ENCODE data around the gene PRPF38B.

The PRPF38B gene

GRCh38 chr1:108719656-108720435 lies 27.7 kb downstream of the PRPF38B start:
- H2AK5ac ChIP-seq (ENCODE audit: low read length, severe bottlenecking), result no peak overlapping the region
- peak overlapping the region in 1 of 2 experiments; percentile 42 for H3K4me3 ChIP-seq (ENCODE audit: insufficient read depth in 1 of 2, low read depth in 1 of 2, low read length in 2 of 2)
- H3K23ac ChIP-seq (ENCODE audit: low read length in 2 of 2), result no peak overlapping the region
- H3K27me3 ChIP-seq (ENCODE audit: control insufficient read depth in 1 of 2, insufficient read depth in 1 of 2, low read length in 2 of 2), result no peaks in the 10 kb centered on the region
- no peak overlapping the region for H2AFZ ChIP-seq (ENCODE audit: low read depth, low read length)
- no peak overlapping the region for H3K4me2 ChIP-seq (ENCODE audit: low read length, poor library complexity, severe bottlenecking)
- no peaks in the 10 kb centered on the region for H3K36me3 ChIP-seq (ENCODE audit: control insufficient read depth in 1 of 2, insufficient read depth in 2 of 2, low read depth in 1 of 2, low read length in 2 of 2)
- no peak overlapping the region for H3K14ac ChIP-seq (ENCODE audit: low read length in 2 of 2)
- peak; percentile 92 for DNase-seq
- H2BK5ac ChIP-seq (ENCODE audit: low read depth, low read length, poor library complexity, severe bottlenecking), result no peak overlapping the region
- H2BK120ac ChIP-seq (ENCODE audit: low read depth, low read length), result no peak overlapping the region
- peaks cover 6% of the 10 kb centered on the region for H3K4me1 ChIP-seq (ENCODE audit: control insufficient read depth, insufficient read depth, low read depth, low read length)
- H3K27ac ChIP-seq (ENCODE audit: low read length, poor library complexity, severe bottlenecking), result peak overlapping the region; percentile 10
- H2BK12ac ChIP-seq (ENCODE audit: low read length in 2 of 2), result peak overlapping the region; percentile 7 to 61
- peak overlapping the region; percentile 60 for H3K9ac ChIP-seq (ENCODE audit: low read length)
- H2BK15ac ChIP-seq (ENCODE audit: low read depth, poor library complexity, severe bottlenecking), result peak overlapping the region; percentile 26
- no peak overlapping the region for H4K91ac ChIP-seq (ENCODE audit: low read length)
- no peaks in the 10 kb centered on the region for H3K9me3 ChIP-seq (ENCODE audit: control insufficient read depth, low read length)
- no peaks in the 10 kb centered on the region for H3K79me1 ChIP-seq (replicated peaks; ENCODE audit: low read length, poor library complexity, severe bottlenecking)
- peak overlapping the region in 1 of 2 experiments; percentile 6 for H3K4ac ChIP-seq (ENCODE audit: low read depth in 1 of 2, low read length in 2 of 2)
- 60% methylated on average over 7 of the region's 8 CpGs for WGBS
- H3K18ac ChIP-seq (ENCODE audit: low read depth in 1 of 2, low read length in 2 of 2), result peak overlapping the region; percentile 23 to 52
- H4K8ac ChIP-seq (ENCODE audit: low read length), result no peak overlapping the region

GRCh38 chr1:108722292-108722691 lies 30.2 kb downstream of the PRPF38B start:
- Histone ChIP-seq H3K4me2 (ENCODE audit: low read length, poor library complexity, severe bottlenecking) (no peak overlapping the region), H2AK5ac (ENCODE audit: low read length, severe bottlenecking) (no peak overlapping the region), H2BK15ac (ENCODE audit: low read depth, poor library complexity, severe bottlenecking) (no peak overlapping the region), H3K18ac (ENCODE audit: low read depth in 1 of 2, low read length in 2 of 2) (peak overlapping the region in 1 of 2 experiments; percentile 51), H2BK120ac (ENCODE audit: low read depth, low read length) (no peak overlapping the region), H2AFZ (ENCODE audit: low read depth, low read length) (peak overlapping the region; percentile 61), H2BK5ac (ENCODE audit: low read depth, low read length, poor library complexity, severe bottlenecking) (no peak overlapping the region), H3K36me3 (ENCODE audit: control insufficient read depth in 1 of 2, insufficient read depth in 2 of 2, low read depth in 1 of 2, low read length in 2 of 2) (no peaks in the 10 kb centered on the region), H3K4ac (ENCODE audit: low read depth in 1 of 2, low read length in 2 of 2) (no peak overlapping the region), H3K4me1 (ENCODE audit: control insufficient read depth, insufficient read depth, low read depth, low read length) (peaks cover 5% of the 10 kb centered on the region), H3K4me3 (ENCODE audit: insufficient read depth in 1 of 2, low read depth in 1 of 2, low read length in 2 of 2) (peak overlapping the region in 1 of 2 experiments; percentile 19), H3K23ac (ENCODE audit: low read length in 2 of 2) (no peak overlapping the region), H3K79me1 (replicated peaks; ENCODE audit: low read length, poor library complexity, severe bottlenecking) (no peaks in the 10 kb centered on the region), H3K27ac (ENCODE audit: low read length, poor library complexity, severe bottlenecking) (no peak overlapping the region), H3K27me3 (ENCODE audit: control insufficient read depth in 1 of 2, insufficient read depth in 1 of 2, low read length in 2 of 2) (no peaks in the 10 kb centered on the region), H4K8ac (ENCODE audit: low read length) (no peak overlapping the region), H3K9me3 (ENCODE audit: control insufficient read depth, low read length) (no peaks in the 10 kb centered on the region), H3K14ac (ENCODE audit: low read length in 2 of 2) (no peak overlapping the region), H3K9ac (ENCODE audit: low read length) (no peak overlapping the region), H4K91ac (ENCODE audit: low read length) (no peak overlapping the region), H2BK12ac (ENCODE audit: low read length in 2 of 2) (no peak overlapping the region)
- DNase-seq, result peak; percentile 71
- WGBS, result 54% methylated on average over 6 of the region's 6 CpGs

- no peak overlapping the region for H4K91ac ChIP-seq (ENCODE audit: low read length)
- H3K18ac ChIP-seq (ENCODE audit: low read depth in 1 of 2, low read length in 2 of 2), result no peak overlapping the region
- no peak overlapping the region for H3K9ac ChIP-seq (ENCODE audit: low read length)
- DNase-seq, result no peak
- H2BK15ac ChIP-seq (ENCODE audit: low read depth, poor library complexity, severe bottlenecking), result no peak overlapping the region
- no peak overlapping the region for H4K8ac ChIP-seq (ENCODE audit: low read length)
- H2AK5ac ChIP-seq (ENCODE audit: low read length, severe bottlenecking), result no peak overlapping the region
- WGBS, result 89% methylated on average over 1 of the region's 1 CpG
- no peak overlapping the region for H3K27ac ChIP-seq (ENCODE audit: low read length, poor library complexity, severe bottlenecking)
- no peak overlapping the region for H2BK120ac ChIP-seq (ENCODE audit: low read depth, low read length)
- H3K79me1 ChIP-seq (replicated peaks; ENCODE audit: low read length, poor library complexity, severe bottlenecking), result no peaks in the 10 kb centered on the region
- no peak overlapping the region for H2AFZ ChIP-seq (ENCODE audit: low read depth, low read length)
- no peak overlapping the region for H2BK5ac ChIP-seq (ENCODE audit: low read depth, low read length, poor library complexity, severe bottlenecking)
- no peak overlapping the region for H3K4ac ChIP-seq (ENCODE audit: low read depth in 1 of 2, low read length in 2 of 2)
- H3K14ac ChIP-seq (ENCODE audit: low read length in 2 of 2), result no peak overlapping the region
- no peaks in the 10 kb centered on the region for H3K4me1 ChIP-seq (ENCODE audit: control insufficient read depth, insufficient read depth, low read depth, low read length)
- H3K23ac ChIP-seq (ENCODE audit: low read length in 2 of 2), result no peak overlapping the region
- H3K4me3 ChIP-seq (ENCODE audit: insufficient read depth in 1 of 2, low read depth in 1 of 2, low read length in 2 of 2), result no peak overlapping the region
- H2BK12ac ChIP-seq (ENCODE audit: low read length in 2 of 2), result no peak overlapping the region
- H3K9me3 ChIP-seq (ENCODE audit: control insufficient read depth, low read length), result no peaks in the 10 kb centered on the region
- H3K27me3 ChIP-seq (ENCODE audit: control insufficient read depth in 1 of 2, insufficient read depth in 1 of 2, low read length in 2 of 2), result no peaks in the 10 kb centered on the region
- H3K36me3 ChIP-seq (ENCODE audit: control insufficient read depth in 1 of 2, insufficient read depth in 2 of 2, low read depth in 1 of 2, low read length in 2 of 2), result no peaks in the 10 kb centered on the region
- H3K4me2 ChIP-seq (ENCODE audit: low read length, poor library complexity, severe bottlenecking), result no peak overlapping the region
Observed at GRCh38 chr1:108725906-108726305, 33.8 kb downstream of the PRPF38B start.

GRCh38 chr1:108728327-108728923 lies 36.3 kb downstream of the PRPF38B start:
- Histone ChIP-seq H3K27ac (ENCODE audit: low read length, poor library complexity, severe bottlenecking) (no peak overlapping the region), H3K9ac (ENCODE audit: low read length) (no peak overlapping the region), H4K91ac (ENCODE audit: low read length) (no peak overlapping the region), H3K4me2 (ENCODE audit: low read length, poor library complexity, severe bottlenecking) (no peak overlapping the region), H2BK120ac (ENCODE audit: low read depth, low read length) (no peak overlapping the region), H2BK12ac (ENCODE audit: low read length in 2 of 2) (no peak overlapping the region), H3K4me3 (ENCODE audit: insufficient read depth in 1 of 2, low read depth in 1 of 2, low read length in 2 of 2) (no peak overlapping the region), H3K79me1 (replicated peaks; ENCODE audit: low read length, poor library complexity, severe bottlenecking) (no peaks in the 10 kb centered on the region), H3K4ac (ENCODE audit: low read depth in 1 of 2, low read length in 2 of 2) (no peak overlapping the region), H3K4me1 (ENCODE audit: control insufficient read depth, insufficient read depth, low read depth, low read length) (no peaks in the 10 kb centered on the region), H3K9me3 (ENCODE audit: control insufficient read depth, low read length) (no peaks in the 10 kb centered on the region), H3K23ac (ENCODE audit: low read length in 2 of 2) (no peak overlapping the region), H2AK5ac (ENCODE audit: low read length, severe bottlenecking) (no peak overlapping the region), H3K18ac (ENCODE audit: low read depth in 1 of 2, low read length in 2 of 2) (no peak overlapping the region), H2BK15ac (ENCODE audit: low read depth, poor library complexity, severe bottlenecking) (no peak overlapping the region), H3K36me3 (ENCODE audit: control insufficient read depth in 1 of 2, insufficient read depth in 2 of 2, low read depth in 1 of 2, low read length in 2 of 2) (no peaks in the 10 kb centered on the region), H3K27me3 (ENCODE audit: control insufficient read depth in 1 of 2, insufficient read depth in 1 of 2, low read length in 2 of 2) (no peaks in the 10 kb centered on the region), H2BK5ac (ENCODE audit: low read depth, low read length, poor library complexity, severe bottlenecking) (no peak overlapping the region), H4K8ac (ENCODE audit: low read length) (no peak overlapping the region), H2AFZ (ENCODE audit: low read depth, low read length) (no peak overlapping the region), H3K14ac (ENCODE audit: low read length in 2 of 2) (no peak overlapping the region)
- no peak for DNase-seq
- 95% methylated on average over 8 of the region's 8 CpGs for WGBS
